Measurements from ENCODE around the gene CORO2B.

The CORO2B gene

DNA sequence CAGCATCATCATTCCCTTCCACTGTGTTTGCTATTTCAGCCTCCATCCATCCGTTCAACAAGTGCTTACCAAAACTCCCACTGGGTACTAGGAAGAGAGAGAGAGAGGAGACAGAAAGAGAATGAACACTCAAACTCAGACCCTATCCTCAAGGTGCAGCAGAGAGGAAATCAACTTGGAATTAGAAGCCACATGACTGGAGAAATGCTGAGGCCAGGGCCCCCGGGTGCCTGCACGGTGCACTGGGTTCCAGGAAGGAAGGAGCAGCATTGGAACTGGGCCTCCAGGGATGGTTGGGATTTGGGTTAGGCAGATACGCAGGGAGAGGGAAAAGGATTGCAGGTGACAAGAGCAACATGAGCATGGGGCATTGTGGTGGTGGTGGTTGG, 30.0 kb downstream of the CORO2B start:
- DNase-seq (ENCODE audit: low read depth in 2 of 2), result no peak

DNA sequence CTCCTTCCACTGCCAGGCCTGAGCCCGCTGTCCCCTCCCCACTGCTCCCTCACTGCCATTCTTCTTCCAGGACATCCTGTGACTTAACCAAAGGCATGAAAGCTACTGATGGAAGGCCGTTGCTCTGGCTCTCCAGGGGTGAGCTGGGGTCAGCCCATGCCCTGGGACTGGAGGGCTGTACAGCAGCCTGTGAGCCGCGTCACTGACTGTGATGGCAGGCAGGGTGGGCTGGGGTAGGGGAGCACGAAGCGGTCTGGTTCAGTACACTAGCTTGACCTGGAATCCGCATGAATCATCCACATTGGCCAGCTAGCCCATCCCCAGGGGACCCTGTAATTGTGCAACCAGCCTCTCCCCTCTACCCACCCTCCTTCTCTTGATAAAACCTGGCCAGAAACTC, 30.8 kb downstream of the CORO2B start:
- DNase-seq (ENCODE audit: low read depth in 2 of 2), result no peak

DNA sequence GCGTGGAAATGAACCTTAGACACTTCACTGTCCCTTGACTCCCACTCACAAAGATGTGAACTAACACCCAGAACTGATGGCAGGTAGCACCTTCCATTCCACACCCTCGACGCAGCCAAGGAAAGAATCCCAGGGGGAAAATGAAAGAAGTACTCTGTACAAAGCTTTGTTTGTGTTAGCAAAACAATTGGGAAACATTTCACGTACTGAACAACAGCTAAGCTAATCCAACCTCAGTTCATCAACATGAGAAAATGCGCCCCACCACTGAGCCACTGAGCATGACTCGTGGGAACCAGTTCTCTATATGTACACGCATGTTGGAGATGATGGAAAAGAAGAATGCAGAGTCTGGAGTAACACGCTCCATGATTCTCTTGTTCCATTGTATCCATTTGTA, 32.0 kb downstream of the CORO2B start:
- no peak for DNase-seq (ENCODE audit: low read depth in 2 of 2)

DNA sequence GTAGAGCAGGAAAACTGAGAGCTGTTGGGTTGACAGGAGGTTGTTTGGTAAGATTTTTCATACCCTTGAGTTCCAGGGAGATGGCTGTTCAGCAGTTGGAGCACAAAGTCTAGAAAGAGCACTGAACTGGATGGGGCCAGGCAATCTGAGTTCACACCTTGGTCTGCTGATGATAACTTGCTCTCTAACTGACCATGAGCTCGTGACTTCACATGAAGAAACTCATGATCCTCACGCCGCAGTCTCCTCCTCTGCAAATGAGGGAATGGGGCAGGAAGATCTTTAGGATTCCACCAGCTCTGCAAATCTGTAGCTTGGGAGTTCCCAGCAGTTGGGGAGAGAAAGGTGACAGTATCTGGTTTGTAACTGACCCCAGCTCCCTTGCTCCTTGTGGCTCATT, 33.7 kb downstream of the CORO2B start:
- no peak for DNase-seq (ENCODE audit: low read depth in 2 of 2)

DNA sequence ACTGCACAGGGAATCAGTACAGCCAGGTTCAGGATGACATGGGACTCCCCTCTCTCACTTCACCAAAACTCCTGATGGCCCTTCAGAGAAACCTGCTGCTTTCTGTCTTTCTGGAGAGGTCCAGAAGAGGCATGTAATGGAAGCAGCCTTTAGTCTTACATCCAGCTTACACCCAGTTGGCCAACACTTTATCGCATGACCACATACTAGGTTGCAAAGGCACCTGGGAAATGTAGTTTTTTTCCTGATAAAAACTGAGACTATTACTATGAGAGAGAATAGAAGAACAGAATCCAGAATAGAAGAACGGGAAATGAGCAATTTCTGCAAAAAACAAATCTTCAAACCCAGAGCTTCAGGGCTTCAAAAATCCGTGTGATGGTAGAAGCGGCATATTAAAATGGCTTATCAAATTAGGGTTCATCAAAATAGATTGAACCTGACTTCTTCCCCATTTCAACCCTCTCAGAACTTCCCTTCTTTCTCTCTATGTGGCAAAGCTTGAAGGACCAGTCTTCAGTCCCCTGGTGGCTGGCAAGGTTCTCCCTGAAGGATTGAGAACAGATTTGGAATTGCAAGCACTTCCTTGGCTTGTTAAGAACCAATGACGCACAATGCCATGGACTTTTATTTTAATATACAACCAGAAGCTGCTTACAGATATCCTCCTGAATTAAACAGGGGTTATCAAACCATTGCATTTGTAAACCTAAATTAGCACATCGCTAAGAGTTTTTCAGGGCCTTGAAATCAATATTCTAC, 34.4 kb downstream of the CORO2B start:
- no peak for DNase-seq (ENCODE audit: low read depth in 2 of 2)

DNA sequence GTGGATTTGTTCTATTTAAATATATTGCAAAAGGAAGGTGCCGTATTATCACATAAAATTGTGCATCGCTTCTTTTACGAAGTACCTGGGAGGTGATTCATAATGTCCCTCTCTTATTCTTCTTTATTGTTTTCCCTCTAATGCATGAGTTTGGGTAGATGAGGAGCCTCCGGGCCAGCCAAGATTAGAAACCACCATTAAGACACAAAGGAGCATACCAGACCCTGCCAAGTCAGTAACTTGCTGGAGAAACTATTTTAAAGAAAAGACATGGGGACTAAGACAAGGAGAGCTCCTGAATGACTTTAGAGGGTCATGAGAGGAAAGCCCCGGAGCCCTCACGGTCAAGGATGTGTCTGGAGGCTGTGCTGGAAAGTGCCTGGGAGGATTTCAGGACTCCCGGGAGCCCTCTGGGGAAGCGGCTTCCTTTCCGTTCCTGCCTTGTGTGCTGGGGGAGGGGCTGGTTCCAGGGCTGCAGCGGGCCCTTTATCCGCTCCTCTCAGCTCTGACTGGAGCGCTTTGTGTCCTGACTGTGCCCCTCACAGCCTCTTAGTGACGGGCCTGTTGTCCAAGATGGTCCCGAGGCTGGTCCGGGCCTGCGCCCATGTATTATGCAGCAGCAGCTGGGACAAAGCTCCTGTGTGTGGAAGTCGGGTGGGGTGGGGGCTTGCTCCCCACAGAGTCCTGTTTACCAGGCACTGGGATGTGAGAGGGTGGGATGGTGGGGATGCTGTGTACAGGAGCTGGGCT, 35.7 kb downstream of the CORO2B start:
- DNase-seq (ENCODE audit: low read depth in 2 of 2), result no peak

DNA sequence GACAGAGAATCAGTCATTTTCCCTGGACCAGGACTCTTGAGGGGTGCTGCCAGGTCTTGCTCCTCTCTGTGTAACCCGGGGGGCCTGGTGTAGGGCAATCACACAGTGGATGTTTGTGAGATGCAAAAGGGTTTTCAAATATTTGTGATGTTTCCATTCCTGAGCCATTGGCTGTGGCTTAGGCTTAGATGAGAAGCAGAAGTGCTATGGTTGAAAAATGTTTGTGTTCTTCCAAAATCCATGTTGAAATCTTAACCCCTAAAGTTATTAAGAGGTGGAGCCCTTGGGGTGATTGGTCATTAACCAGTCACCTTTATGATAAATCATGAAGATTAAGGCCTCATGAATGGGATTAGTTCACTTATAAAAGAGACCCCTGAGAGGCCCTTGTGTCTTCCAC, 36.5 kb downstream of the CORO2B start:
- DNase-seq (ENCODE audit: low read depth in 2 of 2), result no peak

DNA sequence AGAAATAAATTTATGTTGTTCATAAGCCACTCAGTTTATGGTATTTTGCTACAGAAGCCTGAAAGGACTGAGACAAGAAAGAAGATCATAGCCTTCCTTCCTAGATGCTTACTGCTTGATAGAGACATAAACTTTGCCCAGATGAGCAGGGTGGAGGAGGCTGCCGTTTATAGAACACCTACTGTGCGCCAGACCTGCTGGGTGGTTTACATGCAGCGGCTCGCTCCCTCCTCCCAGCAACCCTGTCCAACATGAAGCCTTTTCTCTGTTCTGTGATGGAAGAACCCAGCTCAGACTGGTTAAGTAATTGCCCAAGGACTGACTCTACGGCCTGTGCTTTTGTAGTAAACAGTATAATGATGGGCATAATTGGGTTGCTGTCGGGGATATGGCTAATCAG, 37.0 kb downstream of the CORO2B start:
- no peak for DNase-seq (ENCODE audit: low read depth in 2 of 2)

DNA sequence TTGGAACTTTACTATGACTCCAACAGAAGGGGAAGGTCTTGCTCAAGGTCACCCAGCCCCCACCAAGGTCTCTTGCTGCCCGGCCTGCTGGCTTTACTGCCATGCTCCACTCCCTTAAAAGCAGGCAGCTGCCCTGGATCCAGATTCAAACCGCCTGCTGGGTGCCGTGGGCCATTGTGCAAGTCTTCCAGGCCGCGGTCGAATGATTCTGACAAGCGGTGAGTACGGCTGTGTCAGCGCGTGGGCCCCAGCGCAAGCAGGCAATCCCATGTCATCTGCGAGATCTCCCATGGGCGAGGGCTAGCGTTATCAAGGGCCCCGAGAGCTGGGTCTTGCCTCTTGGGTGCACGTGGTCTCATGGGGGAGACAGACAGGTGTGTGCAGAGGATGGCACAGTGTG, 37.6 kb downstream of the CORO2B start:
- DNase-seq (ENCODE audit: low read depth in 2 of 2), result no peak

DNA sequence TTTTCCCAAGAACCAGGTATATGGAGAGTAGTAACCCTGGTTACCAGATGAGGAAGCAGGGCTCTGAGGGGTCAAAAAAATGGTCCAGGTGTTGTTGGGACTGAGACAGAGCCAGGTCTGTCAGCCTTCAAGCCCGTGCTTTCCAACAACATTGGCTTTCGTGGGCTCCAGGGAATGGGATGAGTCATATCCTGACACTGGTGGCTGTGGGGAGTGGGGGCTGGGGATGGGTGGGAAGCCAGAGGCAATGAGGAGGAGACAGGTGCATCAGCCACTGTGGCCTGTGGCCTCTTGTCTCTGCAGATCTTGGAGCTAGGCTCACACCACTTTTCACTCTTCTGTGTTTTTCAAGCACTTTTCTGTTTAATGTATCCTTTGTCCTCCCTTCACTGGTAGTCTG, 38.2 kb downstream of the CORO2B start:
- no peak for DNase-seq (ENCODE audit: low read depth in 2 of 2)

DNA sequence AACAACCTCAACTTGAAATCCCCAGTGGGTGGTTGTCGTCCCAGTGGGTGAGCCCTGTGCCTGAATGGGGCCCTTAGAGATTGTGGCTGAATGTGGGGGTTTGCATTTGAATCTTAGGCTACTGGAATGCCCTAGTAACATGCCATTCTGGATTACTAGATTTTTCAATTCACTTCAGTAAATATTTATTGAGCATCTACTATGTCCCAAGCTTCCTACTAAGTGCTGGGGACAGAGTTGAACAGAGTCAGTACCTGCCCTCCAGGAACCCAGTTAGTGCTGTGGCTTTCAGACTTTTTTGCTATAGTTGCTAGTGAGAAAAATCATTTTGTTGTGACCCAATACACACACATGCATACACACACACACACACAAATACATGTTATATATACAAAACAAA, 39.0 kb downstream of the CORO2B start:
- no peak for DNase-seq (ENCODE audit: low read depth in 2 of 2)

DNA sequence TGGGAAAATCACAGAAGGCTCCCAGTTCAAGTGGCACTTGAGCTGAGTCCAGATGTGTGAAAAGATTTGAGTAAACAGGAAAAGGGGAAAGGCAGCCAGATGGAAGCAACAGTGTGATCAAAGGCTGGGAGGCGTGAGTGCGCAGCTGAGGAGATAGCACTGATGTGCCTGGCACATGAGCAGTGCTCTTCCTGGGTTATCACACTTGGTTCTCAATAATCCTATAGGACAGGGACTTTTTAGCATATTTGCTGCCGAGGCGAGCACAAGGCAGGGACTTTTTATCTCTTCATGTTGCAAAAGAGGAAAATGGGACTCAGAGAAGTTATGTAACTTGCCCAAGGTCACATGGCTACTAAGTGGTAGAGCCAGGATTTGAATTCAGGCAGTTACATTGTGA, 39.6 kb downstream of the CORO2B start:
- no peak for DNase-seq (ENCODE audit: low read depth in 2 of 2)

DNA sequence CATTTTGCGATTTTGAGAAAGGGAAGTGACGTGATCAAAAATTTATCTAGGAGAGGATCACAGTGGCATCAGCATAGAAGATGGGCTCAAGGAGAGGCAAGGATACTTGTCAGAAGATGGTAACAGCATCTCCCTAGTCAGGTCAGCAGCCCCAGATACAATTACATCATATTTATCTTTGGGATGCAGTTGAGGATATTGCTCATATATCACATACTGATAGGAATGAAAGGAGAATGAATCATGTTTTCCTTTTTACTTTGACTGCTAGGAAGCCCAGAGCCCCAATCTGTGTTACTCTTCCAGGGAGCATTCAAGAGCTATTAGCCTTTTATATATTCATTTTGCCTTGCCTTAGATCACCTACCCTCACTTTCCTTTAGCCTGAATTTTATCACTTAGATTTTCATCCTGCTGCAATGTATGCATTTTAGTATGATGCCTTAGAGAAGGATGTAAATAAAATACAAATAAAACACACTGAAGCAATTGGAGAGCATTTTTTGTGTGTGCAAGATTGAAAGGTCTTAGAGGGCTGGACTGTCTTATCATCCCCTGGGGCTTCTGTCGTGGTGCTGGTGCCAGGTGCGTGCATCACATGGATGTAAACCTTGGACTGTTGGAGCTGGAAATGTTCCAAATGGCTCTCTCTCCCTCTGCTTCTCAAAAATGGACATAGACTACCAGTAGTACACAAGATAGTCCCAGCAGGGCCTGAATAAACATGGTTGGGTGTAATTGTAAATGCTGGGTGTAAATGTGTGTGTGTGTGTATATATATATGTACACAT, 40.3 kb downstream of the CORO2B start:
- no peak for DNase-seq (ENCODE audit: low read depth in 2 of 2)

DNA sequence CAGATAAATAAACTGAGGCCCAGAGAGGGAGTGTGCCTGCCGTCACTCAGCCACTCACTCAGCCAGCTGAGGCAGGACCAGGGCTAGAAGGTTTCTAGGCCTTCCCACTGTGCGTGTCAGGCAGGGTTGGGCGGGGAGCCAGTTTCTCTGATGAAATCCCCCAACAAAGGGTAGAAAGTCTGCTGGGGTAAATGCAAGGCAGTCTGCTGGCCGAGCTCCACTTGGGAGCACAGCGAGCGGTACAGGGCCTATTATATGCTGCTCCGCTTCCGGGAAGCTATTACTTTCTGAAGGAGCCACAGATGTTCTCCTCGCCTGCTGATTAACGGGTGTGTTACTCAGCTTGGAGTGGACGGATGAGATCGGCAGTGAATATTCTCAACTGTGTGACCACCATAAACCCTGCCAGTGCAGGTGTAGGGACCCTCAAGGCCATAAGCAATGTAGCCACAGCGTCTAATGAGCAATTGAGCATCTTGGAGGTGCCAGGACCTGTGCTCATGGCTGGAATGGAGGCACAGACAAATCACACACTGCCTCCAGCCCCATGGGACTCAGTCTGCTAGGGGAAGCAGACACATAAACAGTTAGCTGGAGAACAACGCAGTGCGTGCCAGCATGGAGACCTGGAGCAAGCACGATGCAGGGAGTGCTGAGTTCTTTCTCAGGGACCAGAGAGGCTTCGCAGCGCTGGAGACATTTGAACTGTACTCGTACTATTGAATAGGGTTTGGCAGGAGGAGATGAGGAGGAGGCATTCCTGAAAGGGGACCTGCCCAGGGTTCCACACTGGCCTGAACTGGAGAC, 42.1 kb downstream of the CORO2B start:
- DNase-seq (ENCODE audit: low read depth in 2 of 2), result no peak

DNA sequence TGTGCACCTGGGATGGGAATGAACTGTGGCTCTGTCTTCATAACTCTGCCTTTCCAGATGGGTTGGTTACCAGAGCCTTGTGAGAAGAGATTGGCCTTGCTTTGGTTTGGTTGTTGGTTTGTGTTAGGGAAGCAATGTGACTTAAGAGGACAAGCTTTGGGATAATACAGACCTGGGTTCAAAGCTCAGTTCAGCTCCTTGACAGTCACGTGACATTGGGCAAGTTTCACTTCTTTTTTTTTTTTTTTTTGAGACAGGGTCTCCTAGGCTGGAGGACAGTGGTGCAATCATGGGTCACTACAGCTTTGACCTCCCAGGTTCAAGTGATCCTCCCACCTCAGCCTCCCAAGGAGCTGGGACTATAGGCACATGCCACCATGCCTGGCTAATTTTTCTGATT, 42.7 kb downstream of the CORO2B start:
- DNase-seq (ENCODE audit: low read depth in 2 of 2), result no peak

DNA sequence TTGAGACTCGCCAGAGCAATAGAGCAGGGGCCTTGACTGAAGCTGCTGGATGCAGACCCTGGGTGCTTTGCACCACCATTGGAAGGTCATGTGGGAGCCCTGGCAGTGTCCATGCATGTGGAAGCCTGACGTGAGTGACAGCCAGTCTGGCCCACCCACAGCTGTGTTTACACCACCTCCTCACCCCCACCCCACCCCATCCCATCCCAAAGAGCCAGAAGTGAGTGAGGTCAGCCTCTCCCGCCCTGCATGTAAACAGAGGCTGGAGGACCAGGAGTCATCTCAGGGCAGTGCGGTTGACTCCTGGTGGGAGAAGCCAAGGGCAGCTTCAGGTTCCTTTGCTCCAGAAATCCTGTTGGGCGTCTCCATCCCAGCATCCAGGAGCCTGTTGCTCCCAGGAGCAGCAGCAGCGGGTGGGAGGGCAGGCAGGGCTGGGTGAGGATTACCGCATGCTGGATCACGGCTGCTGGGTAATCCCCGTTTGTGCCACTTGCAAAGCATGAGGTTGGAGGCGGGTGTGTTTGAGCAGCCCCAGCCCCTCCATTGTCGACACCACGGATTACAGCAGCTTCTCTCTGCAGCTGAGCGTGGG, 44.6 kb downstream of the CORO2B start:
- DNase-seq (ENCODE audit: low read depth in 2 of 2), result no peak

DNA sequence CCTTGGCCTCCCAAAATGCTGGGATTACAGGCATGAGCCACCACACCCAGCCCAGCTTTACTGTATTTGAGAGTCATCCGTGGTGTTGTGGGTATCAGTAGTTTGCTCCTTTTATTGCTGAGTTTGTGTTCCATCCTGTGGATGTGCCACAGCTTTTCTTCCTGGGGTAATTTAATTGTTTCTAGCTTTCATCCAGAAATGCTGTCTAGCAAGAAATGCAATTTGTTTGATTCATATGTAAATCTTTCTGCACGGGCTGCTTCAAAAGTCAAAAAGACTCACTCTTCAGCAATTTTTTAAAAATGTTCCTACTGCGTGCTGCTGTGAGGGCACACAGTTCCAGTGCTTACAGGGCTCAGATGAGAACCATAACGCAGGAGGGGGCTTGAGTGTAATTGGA, 47.1 kb downstream of the CORO2B start:
- no peak for DNase-seq (ENCODE audit: low read depth in 2 of 2)

DNA sequence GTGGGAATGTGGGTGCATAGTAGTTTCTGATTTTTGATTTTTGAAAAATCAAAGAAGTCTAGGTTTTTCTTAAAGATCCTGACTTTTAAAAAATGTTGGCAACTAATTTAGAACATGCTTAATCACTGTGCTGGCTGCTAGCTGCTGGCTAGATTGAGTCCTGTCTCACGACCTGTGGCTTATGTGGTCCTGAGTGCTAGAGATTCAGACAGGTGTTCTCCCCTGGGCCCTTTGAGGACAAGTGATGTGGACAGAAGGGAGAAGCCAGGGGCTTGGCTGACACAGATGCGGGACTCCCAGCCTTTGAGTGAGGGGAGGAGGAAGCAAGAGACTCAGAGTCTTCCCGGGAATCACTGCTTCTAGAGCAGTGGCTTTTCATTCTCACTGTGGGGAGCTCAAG, 47.5 kb downstream of the CORO2B start:
- DNase-seq (ENCODE audit: low read depth in 2 of 2), result no peak

DNA sequence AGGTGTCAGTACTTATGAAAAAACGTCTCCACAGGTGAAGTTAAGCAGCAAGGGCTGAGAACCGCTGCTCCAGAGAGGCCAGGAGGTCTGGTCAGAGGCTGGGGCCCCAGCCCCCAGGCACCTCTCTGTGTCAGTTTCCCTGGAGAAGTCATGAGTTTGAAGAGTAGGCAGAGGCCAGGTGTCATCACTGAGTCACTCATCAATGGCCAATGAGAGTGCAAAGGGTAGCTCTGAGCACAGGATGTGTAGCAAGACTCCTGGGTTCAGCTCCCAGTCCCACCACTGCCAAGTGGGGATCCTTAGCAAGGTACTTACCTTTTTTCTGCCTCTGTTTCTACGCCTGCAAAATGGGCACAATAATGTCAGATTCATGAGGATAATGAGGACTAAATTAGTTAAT, 47.9 kb downstream of the CORO2B start:
- no peak for DNase-seq (ENCODE audit: low read depth in 2 of 2)

DNA sequence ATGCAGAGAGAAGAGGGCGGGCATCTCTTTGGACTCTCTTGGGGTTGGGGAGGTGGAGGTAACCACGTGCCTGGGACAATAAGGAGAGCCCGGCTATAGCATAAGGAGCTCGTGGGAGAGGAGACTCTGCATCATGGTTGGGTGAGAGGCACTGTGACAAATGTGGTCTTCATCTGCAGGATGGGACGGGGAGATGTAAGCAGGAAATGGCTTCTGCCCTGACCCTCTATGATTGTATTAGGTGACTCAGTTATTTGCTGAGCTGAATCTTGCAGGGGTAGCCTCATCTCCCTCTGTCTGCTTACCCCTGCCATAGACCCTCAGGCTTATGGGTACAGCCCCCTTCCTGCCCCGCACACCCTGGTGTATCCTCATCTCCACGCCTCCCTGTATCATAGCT, 48.7 kb downstream of the CORO2B start:
- no peak for DNase-seq (ENCODE audit: low read depth in 2 of 2)

DNA sequence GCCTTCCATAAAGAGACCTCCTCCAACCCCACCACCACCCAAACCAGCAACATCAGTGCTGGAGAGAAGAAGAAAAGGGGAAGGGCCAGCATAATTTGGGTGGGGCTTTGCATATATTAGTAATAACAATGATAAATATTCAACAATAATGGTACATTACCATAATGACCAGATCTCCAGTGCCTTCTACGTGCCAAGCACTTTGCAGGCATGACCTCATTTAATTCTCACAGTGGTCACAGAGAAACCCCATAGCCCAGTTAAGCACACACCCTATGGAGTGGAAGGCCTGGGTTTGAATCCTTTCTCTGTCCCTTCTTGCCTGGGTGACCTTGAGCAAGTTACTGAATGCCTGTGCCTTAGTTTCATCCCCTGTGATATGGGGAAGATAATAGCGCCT, 49.2 kb downstream of the CORO2B start:
- DNase-seq (ENCODE audit: low read depth in 2 of 2), result no peak

All from stimulated activated CD4-positive, alpha-beta T cell treated with anti-CD3 and anti-CD28 coated beads, Interleukin-4, amount 100 ng/mL, for 48 hours (primary cell).